Measurements from ENCODE around the gene ADARB1.

Gene ADARB1

GRCh38 chr21:45049714-45050344, 24.6 kb upstream of the ADARB1 start:
- no peak for TF ChIP-seq CTCF (IDR thresholded peaks at IDR 0.05)

- TF ChIP-seq CTCF (IDR thresholded peaks at IDR 0.05): no peak
Observed at GRCh38 chr21:45050345-45050796, 24.0 kb upstream of the ADARB1 start.

GRCh38 chr21:45050797-45051489, 23.4 kb upstream of the ADARB1 start:
- TF ChIP-seq CTCF (IDR thresholded peaks at IDR 0.05): no peak

- no peak for TF ChIP-seq CTCF (IDR thresholded peaks at IDR 0.05)
Observed at GRCh38 chr21:45051580-45052434, 22.6 kb upstream of the ADARB1 start.

- no peak for TF ChIP-seq CTCF (IDR thresholded peaks at IDR 0.05)
Observed at GRCh38 chr21:45052960-45053359, 21.4 kb upstream of the ADARB1 start.

GRCh38 chr21:45053561-45054226, 20.7 kb upstream of the ADARB1 start:
- TF ChIP-seq CTCF (IDR thresholded peaks at IDR 0.05): no peak

- no peak for TF ChIP-seq CTCF (IDR thresholded peaks at IDR 0.05)
Observed at GRCh38 chr21:45054227-45054926, 20.0 kb upstream of the ADARB1 start.

Measured in LNCAP (cell line).